ENCODE results near the gene LRRC66. TPM values are rescaled to one million over a fixed set of nuclear protein-coding genes. Genes with fewer than 3 reads are reported as not detected.

The LRRC66 gene
- total and polyA plus RNA-seq, 12 donors, result 0.08 to 1.5 (median 0.26) TPM; not detected in 1

GRCh38 chr4:52038103-52038912, 18.1 kb upstream of the LRRC66 start, which contains the start of gene SGCB:
SGCB (minus strand) TSS chr4:52038299; CDS start chr4:52038259, 40 bp downstream.
- H3K4me1 ChIP-seq, result peaks cover 0 to 37% (median 20%) of the 10 kb centered on the region in 9 donors
- DNase-seq, result peak; percentile 69 to 82
- intact Hi-C loops (cut with DNase I), result loop anchor here in 6 of 10 donors (5.0 to 10.0 kb wide), 3 partner anchors 141 to 196 kb away; partner anchors contain the start of gene DCUN1D4 (in 5 of the 6)
- peaks cover 0 to 5% (median 0%) of the 10 kb centered on the region in 9 donors for H3K36me3 ChIP-seq
- TF ChIP-seq CTCF (IDR thresholded peaks at IDR 0.05), result no peak
- H3K27me3 ChIP-seq, result peaks cover 0 to 37% (median 0%) of the 10 kb centered on the region in 7 donors
- no peaks in the 10 kb centered on the region for H3K9me3 ChIP-seq
- peak; percentile 86 to 93 (median 92) for ATAC-seq
- peak within 1 kb of the TSS; percentile 70 to 98 (median 80) for H3K4me3 ChIP-seq
- 2 to 3% methylated on average over 39 to 70 of the region's 70 CpGs for WGBS, 2 donors
- peak within 1 kb of the TSS; percentile 81 to 92 (median 89) for H3K27ac ChIP-seq

GRCh38 chr4:52037689-52038102, 17.5 kb upstream of the LRRC66 start:
- H3K4me1 ChIP-seq, result peaks cover 0 to 41% (median 20%) of the 10 kb centered on the region in 9 donors
- peak; percentile 36 to 82 (median 66) for ATAC-seq
- H3K27me3 ChIP-seq, result peaks cover 0 to 37% (median 0%) of the 10 kb centered on the region in 7 donors
- H3K27ac ChIP-seq, result peak overlapping the region; percentile 81 to 92 (median 89)
- intact Hi-C loops (cut with DNase I), result loop anchor here in 6 of 10 donors (2.0 to 10.0 kb wide), 4 partner anchors 140 to 195 kb away; partner anchors contain the start of gene DCUN1D4 (in 6 of the 6)
- peak; percentile 38 to 42 for DNase-seq
- H3K4me3 ChIP-seq, result peak overlapping the region; percentile 70 to 98 (median 80)
- H3K36me3 ChIP-seq, result peaks cover 0 to 11% (median 0%) of the 10 kb centered on the region in 9 donors
- WGBS, 2 donors, result 0 to 1% methylated on average over 23 to 25 of the region's 25 CpGs
- no peak for TF ChIP-seq CTCF (IDR thresholded peaks at IDR 0.05)
- no peaks in the 10 kb centered on the region for H3K9me3 ChIP-seq

GRCh38 chr4:52036886-52037530, 16.8 kb upstream of the LRRC66 start:
- Histone ChIP-seq H3K27me3 (peaks cover 0 to 36% (median 0%) of the 10 kb centered on the region in 7 donors), H3K27ac (peak overlapping the region in 8 of 10 donors; percentile 81 to 92 (median 89)), H3K4me3 (peak overlapping the region in 9 of 10 donors; percentile 70 to 98 (median 80)), H3K4me1 (peaks cover 0 to 41% (median 20%) of the 10 kb centered on the region in 9 donors), H3K9me3 (no peaks in the 10 kb centered on the region), H3K36me3 (peaks cover 0 to 18% (median 0%) of the 10 kb centered on the region in 9 donors)
- intact Hi-C loops (cut with DNase I), result loop anchor here in 6 of 10 donors (2.0 to 10.0 kb wide), 4 partner anchors 140 to 195 kb away; partner anchors contain the start of gene DCUN1D4 (in 6 of the 6)
- peak; percentile 13 to 76 (median 45) for ATAC-seq
- DNase-seq, result no peak
- 5 to 13% methylated on average over 7 of the region's 7 CpGs for WGBS, 2 donors
- no peak for TF ChIP-seq CTCF (IDR thresholded peaks at IDR 0.05)

- DNase-seq (no peak), ATAC-seq (no peak)
- Histone ChIP-seq H3K4me3 (no peak overlapping the region), H3K36me3 (peaks cover 0 to 32% (median 5%) of the 10 kb centered on the region in 9 donors), H3K27ac (no peak overlapping the region), H3K27me3 (peaks cover 0 to 25% (median 0%) of the 10 kb centered on the region in 7 donors), H3K4me1 (peaks cover 0 to 41% (median 20%) of the 10 kb centered on the region in 9 donors), H3K9me3 (no peaks in the 10 kb centered on the region)
- WGBS, 2 donors, result 96 to 99% methylated on average over 2 of the region's 2 CpGs
- TF ChIP-seq CTCF (IDR thresholded peaks at IDR 0.05), result no peak
- intact Hi-C loops (cut with DNase I), result loop anchor here in 6 of 10 donors (5.0 to 10.0 kb wide), 3 partner anchors 138 to 193 kb away; partner anchors contain the start of gene DCUN1D4 (in 5 of the 6)
Measured at GRCh38 chr4:52035190-52035589, 15.0 kb upstream of the LRRC66 start.
